GM10847 (cell line): Measurements from ENCODE around the gene HSPA4.

Experiments
- POLR2A ChIP-seq: IDR thresholded peaks from 2 replicates; pipeline ENCODE4 v1.6.1; 2011; ENCODE audit not compliant: insufficient read length; ENCODE audit errors: extremely low read depth

The HSPA4 gene

DNA sequence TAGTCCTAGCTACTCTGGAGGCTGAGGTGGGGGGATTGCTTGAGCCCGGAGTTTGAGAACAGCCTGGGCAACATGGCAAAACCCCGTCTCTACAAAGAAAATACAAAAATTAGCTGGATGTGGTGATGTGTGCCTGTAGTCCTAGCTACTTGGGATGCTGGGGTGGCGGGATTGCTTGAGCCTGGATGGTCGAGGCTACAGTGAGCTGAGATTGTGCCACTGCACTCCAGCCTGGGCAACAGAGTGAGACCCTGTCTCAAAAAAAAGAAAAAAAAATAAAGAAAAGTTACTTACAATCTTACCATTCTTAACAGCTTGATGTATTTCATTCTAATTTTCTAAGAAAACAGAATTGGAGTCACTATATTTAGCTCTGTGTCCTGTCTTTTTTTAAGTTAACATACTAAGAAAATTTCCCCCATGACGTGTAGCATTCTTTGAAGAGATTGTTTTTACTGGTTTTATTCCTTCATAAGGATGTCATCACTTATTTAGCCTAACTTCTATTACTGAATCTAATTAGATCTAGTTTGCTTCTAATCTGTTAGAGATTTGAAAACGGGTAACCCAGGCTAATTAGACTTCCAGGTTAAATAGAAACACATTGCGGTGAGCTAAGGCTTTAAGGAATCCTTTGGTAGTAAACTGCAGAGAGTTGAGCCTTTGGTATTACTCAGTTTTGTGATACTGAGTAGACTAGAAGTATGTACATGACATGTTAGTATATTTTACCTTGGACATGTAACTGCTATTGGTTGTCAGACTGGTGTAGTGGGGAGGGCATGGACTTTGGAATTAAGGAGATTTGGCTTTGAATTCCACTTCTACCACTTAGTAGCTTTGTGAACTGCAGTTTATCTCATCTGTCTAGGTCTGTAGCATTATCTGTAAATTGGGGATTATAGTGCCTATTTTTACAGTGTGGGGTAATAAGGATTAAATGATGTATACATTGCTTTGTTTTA is 24.0 kb downstream of the HSPA4 start:
- no peak for TF ChIP-seq POLR2A

DNA sequence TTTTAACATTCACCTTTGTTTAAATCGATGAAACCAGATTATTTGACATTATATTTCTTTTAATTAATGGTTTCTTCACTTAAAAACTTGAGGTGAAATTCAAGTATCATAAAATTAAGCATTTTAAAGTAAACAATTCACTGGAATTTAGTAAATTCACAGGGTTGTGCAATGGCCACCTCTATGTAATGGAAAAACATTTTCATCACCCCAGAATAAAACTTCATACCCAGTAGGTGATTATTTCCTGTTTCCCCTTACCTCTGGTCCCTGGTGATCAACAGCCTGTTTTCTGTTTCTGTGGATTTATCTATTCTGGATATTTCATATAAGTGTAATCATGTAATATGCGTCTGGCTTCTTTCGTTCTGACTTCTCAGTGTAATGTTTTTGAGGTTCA is 27.2 kb downstream of the HSPA4 start:
- TF ChIP-seq POLR2A, result no peak

DNA sequence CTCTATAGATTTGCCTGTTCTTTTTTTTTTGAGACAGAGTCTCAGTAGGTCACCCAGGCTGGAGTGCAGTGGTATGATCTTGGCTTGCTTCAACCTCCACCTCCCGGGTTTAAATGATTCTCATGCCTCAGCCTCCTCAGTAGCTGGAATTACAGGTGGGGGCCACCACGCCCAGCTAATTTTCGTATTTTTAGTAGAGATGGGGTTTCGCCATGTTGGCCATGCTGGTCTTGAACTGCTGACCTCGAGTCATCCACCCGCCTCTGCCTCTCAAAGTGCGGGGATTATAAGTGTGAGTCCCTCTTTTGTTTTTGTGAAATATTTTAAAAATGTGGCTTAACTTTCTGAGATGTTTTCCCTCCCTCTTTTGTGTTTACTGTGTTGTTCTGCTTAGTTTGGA is 29.2 kb downstream of the HSPA4 start:
- TF ChIP-seq POLR2A, result no peak

DNA sequence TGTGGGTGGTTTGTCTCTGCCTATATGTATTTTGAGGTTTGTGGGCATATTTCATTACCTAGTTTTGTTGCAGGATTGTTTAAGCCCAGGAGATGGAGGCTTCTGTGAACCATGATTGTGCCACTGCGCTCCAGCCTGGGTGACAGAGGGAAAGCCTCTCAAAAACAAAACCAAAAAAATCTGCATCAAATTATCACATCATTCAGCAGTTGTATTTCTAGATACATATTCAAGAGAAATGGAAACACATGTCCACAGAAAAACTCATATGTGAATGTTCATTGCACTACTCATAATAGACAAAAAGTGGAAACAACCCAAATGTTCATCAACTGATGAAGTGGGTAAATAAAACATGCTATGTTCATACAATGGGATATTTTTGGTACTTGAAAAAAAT is 29.9 kb downstream of the HSPA4 start:
- no peak for TF ChIP-seq POLR2A

DNA sequence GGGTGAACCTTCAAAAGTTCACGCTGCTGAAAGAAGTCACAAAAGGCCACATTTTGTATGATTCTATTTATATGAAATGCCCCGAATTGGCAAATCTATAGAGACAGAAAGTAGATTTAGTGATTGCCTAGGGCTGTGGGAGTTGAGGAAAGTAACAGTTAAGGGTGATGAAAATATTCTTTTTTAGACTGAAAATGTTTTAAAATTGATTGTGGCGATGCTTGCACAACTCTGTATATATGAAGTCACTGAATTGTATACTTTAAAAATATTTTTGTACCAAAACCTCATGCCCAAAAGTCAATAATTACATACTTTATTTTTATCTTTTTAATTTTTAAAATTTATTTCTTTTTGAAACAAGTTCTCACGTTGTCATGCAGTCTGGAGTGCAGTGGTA is 30.3 kb downstream of the HSPA4 start:
- no peak for TF ChIP-seq POLR2A

DNA sequence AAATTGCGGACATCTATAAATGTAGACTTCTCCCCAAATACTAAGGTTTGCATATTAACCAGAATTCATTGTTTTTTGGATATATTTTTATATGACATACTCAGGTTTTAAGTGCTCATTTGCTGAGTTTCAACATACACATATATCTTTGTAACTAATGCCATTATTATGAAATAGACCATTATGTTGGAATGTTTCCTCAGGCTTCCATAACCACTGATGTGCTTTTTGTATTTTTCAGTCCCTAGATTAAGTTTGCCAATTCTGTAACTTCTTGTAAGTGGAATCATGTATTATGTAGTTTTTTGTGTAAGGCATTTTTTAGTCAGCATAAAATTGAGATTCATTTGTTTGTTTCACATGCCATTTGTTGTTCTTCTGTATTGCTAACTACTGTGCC is 32.1 kb downstream of the HSPA4 start:
- TF ChIP-seq POLR2A, result no peak

DNA sequence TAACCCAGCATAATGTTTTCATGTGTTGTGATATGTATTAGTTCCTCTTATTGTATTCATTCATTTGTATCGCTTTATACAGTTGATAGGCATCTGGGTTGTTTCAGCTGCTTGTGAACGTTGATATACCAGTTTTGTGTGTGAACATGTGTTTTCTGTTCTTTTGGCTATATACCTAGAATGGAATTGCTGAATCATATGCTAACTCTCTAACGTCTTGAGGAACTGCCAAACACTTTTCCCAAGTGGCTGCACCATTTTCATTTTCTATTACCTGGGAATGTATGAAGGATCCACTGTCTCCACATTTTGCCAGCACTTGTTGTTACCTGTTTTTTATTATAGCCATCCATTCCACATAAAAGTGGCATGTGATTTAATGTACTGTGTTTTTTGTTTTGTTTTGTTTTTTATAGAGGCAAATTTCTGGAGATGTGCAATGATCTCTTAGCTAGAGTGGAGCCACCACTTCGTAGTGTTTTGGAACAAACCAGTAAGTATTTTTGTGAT is 34.6 kb downstream of the HSPA4 start:
- no peak for TF ChIP-seq POLR2A

DNA sequence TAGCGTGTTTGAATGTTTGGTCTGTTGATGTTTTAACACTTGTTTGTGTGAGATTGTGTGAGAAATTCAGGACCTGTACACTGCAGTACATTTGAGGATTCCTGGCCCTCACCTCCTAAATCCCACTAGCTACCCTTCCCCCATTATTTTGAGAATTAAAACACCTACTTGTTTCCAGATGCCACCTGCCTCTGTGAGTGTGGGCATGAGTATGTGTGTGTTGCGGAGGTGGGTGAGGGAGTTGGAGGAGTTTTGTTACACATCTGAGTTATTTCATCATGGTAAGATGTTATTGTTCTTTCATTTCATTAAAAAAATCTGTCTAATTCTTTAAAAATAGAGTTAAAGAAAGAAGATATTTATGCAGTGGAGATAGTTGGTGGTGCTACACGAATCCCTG is 36.3 kb downstream of the HSPA4 start:
- no peak for TF ChIP-seq POLR2A

DNA sequence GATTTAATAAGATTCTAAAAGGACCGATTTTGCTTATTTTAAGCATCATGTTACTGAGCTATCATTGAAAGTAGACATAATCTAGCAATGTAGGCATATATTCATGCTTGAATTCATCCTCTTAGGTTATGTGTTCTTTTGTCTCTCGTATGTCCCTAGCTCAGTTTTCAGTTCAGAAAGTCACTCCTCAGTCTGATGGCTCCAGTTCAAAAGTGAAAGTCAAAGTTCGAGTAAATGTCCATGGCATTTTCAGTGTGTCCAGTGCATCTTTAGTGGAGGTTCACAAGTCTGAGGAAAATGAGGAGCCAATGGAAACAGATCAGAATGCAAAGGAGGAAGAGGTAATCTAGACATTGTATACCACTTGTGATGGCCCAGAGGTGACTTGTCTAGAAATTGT is 39.2 kb downstream of the HSPA4 start:
- no peak for TF ChIP-seq POLR2A

DNA sequence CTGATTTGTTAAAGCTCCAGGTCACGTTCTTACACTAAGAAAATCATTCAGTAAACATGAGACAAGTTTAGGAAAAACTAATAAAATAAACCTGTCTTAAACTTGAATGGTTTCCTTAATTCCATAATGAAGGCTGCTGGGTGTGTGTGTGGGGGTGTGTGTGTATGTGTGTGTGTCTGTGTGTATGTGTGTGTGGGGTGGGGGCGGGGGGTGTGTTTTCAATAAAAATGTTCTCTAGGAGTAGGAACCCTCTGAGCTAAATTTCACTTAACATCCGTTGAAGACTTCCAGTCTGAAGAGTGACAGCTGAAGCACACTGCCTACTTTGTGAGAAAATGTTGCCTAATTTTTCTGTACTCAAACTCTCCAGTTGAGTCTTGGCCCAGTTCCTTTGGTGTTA is 54.5 kb downstream of the HSPA4 start:
- TF ChIP-seq POLR2A, result no peak

DNA sequence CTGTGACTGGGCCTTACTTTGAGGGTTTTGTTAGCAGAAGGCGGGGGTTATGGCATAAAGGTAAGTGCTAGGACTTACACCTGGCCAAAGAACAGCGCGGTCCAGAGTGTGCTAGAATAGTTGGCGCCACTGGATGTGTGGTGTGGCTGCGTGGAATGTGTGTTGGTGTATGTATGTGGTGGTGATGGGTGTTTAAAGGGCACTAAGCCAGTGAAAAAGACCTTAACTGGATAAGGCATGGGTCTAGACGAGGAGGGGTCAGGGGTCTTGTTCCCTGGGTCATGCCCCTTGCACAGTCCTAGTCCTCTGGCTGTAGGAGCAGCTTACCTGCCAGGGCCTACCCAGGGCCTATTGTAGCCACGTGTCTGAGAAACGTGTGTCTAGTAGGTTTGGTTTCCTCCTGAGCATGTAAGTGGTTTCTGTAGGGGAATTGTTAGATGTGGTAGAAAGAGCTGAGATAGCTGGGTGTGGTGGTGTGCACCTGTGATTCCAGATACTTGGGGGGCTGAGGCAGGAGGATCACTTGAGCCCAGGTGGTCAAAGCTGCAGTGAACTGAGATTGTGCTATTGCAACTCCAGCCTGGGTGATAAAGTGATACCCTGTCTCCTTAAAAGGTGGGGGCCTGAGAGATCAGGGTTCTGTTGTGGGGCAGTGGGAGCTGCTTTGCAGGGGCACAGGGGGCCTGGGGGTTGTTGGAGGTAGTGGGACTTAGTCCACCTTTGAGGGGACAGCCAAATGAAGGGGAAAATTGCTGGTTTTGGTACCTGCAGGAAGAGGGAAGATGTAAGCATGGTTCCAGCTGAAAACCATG is 55.2 kb downstream of the HSPA4 start:
- TF ChIP-seq POLR2A, result no peak

DNA sequence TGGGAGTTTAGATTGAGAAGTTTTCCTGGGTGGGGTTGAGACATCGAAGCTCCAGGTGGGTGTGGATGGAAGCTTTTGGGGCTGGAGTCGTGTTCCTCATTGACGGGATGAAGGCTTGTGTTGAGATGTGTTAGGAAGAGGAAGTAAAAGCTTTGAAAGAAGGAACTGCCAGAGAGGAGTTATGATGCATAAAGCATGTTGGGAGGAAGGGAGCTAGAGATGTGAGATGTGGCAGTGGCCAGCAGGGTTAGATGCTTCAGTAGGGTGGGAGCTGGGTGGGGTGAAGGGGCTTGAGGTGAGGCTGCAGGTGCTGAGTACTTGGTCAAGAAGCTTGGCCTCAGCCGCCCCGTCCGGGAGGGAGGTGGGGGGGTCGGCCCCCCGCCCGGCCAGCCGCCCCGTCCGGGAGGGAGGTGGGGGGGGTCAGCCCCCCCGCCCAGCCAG is 56.7 kb downstream of the HSPA4 start:
- TF ChIP-seq POLR2A, result no peak

DNA sequence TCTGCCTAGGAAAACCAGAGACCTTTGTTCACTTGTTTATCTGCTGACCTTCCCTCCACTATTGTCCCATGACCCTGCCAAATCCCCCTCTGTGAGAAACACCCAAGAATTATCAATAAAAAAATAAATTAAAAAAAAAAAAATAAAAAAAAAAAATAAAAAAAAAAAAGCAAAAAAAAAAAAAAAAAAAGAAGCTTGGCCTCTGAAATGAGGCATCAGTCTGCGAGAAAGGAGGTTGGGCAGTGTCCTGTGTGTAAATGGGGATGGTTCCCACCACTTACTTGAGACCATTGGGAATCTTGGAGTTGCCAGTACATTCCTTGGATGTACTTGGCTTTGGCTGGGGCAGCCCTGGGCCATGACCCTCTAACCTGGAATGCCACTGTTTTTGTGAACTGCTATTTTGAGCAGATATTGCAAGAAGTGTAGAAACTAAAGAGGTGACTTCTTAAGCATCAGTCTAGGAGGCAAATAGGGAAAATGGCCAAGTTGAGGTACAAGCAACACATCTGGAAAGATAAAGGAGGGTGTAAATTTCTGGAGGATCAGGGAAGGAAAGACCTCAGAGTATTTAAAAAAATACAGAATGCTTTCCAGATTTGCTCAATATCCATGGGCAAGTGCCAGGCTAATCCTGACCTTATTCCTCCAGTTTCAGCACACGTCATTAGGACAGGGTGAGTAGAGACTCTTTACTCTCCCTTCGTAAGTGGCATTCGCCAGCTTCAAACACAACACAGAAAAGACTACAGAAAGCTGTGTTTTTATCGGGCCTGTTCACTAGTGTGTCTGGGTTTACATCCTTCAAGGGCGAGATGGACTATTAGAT is 58.1 kb downstream of the HSPA4 start:
- TF ChIP-seq POLR2A, result no peak

DNA sequence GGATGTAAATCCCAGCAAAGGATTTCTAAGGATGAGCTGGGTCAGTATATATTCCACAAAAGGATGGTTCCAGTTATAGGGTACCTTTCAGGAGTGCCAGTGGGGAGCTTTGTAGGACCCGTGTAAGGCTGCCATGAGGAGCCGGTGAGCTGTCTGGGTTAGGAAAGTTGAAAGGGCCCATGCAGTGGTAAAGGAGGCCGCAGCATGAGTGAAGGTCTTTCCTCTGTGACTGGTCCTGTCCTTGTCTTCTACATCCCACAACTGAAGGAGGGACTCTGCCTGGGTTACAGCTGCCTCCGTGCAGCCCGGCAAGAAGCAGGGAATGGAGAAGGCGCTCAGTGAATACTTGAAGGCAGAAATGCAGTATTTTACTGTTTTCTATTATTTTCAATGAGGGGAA is 58.9 kb downstream of the HSPA4 start:
- TF ChIP-seq POLR2A, result no peak

DNA sequence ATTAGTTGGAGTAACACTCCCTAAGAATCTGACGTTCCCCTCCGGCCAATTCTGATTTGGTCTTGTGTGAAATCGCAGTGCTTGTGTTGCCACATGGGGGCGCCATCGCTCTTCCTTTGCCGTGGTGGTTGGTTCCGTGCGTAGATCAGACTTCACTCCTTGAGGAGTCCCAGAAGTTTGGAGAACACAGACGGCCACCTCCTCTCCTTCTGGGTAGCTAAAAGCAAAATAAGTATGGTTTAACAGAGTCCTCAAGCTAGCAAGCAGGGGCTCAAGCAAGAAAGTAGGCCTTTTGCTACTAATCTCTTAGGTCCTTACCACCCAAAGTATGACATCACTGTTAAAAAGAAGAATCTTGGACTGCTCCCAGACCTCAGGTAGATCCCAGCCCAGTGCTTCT is 59.5 kb downstream of the HSPA4 start:
- no peak for TF ChIP-seq POLR2A
